GM04504 (cell line): Measurements from ENCODE around the gene ZNF148.

Experiments used
- DNase-seq: peaks from one replicate; pipeline ENCODE4 v3.0.0-alpha.2; 2012; ENCODE audit warnings: low read depth

The ZNF148 gene

DNA sequence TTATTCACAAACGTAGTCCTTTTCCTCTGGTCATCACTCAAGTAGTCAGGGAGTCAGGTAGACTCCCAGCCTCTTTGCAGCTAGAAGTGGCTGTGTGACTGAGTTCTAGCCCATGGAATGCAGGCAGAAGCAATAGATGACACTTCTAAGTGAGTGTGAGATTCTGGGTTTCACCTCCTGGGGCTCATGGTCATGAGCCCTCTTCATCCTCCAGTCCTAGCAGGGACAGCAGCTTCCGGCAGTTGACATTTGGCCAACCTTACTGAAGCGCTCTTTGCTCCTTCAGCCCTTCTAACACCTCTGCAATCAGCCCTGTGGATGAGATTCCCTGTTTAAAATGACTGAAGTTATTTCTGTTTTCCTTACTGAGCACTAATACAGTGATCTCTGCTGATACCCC lies 184.3 kb downstream of the ZNF148 start:
- no peak for DNase-seq

DNA sequence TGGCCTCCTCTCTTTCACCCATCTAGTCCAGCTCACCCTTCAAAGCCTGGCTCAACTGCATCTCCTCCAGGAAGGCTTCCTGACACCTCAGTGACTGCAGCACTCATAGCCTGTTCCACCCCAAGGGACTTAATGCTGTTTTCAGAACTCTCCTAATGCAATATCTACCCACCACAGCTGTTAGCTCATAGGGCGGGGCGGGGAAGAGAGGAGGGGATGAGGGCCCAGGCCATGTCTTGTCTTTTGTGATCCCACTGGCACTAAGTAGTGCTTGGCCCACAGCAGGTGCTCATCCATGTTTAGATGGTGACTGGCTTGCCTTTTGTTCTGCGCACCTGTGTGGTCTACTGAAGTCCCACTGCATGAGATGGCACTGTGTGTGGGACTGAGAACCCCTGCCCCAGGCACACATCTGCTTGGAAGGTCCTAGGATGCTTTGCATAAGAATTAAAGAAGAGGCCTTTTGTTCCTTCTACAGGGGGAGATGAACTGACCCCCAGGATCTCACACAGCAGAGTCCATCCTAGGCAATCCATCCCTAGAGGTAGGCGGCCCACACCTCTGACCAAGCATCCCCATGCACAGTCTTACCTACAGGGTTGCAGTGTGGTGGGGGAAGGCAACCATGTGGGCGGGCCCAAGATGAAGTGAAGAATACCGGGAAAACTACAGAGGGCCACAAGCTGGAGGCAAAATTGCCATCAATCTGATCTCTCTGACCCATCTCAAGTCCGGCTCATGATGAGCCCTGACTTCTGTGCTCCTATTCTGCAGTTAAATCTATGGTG lies 185.6 kb downstream of the ZNF148 start:
- DNase-seq: no peak

DNA sequence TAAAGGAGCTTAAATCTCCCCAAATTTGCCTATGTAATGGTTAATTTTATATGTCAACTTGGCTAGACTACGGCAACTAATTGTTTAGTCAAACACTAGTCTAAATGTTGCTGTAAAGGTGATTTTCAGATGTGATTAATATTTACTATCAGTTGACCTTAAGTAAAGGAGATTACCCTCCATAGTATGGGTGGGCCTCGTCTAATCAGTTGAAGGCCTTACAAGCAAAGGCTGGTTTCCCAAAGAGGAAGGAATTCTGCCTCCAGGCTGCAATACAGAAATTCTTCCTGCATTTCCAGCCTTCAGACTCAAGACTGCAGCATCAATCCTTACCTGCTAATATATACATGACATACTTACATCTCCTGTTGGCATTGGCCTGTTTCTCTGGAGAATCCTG lies 186.2 kb downstream of the ZNF148 start:
- DNase-seq: no peak

DNA sequence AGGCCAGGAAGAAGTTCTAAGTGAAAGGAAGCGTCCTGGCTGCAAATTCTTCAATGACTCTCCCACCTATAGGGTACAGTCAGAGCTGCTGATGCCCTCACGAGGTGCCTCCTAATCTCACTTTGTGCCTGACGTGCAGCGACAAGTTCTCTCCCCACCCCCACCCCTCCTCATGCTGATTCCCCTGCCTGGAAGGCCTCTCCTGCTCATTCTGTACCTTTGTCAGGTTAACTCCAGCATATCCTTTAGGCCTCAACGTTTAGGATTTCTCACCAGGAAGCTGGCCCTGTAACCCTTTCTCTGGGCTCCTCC lies 187.6 kb downstream of the ZNF148 start:
- DNase-seq: no peak

DNA sequence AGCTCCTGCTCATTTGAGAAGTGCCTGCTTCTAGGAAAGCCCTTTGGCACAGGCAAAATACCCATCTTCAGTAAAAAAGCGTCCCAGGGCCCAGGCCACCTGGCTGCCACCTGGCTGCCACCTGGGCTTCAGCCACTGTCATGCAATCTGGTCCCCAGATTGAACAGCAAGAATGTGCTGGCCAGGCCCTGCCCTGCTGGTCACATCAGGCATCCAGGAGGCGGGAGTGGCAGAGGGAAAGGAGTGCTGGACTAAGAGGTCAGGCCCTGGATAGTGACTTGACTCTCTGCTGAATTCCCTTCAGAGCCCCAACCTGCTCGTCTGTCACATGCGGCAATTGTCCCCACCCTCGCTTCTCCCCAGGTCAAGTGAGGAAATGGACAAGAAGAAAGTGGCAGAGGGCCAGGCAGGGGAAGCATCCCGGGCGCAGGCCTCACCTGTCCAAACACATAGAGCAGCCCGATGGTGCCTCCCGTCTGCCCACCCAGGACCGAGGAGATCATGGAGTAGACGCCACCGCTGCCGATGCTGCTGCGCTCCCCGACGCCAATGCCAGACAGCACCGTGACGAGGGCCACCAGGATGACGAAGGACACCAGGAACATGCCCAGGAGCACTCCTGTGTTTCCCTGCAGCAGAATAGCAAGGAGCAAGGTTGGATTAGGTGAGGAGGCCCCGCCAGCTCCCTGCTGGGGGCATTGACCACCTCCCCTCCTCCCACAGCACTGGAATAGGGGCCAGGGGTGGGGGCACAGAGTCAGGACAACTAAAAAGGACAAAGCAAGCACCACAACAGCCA lies 188.1 kb downstream of the ZNF148 start:
- no peak for DNase-seq

DNA sequence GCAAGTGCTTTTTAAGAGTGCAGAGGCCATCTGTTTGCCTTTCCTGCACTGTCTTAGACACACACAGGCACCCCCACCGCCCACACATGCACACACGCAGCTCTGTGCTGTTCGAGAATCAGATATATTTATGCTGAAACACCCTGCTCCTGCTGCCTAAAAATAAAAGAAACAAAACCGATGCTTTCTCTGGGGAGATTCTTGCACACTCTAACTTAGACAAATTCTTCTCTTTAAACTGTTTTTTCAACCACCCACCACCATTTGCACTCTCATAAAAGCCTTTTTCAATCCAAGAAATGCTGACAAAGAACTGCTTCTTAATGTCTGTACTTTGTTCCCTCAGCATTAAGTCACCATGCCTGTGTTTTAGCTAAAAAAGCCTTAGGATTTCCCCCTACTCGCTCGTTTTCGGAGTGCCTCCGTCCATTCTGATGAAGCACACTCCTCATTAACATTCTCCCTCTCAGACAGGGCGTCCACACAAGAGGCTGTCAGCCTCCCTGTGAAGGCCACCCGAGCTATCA lies 188.8 kb downstream of the ZNF148 start:
- no peak for DNase-seq

DNA sequence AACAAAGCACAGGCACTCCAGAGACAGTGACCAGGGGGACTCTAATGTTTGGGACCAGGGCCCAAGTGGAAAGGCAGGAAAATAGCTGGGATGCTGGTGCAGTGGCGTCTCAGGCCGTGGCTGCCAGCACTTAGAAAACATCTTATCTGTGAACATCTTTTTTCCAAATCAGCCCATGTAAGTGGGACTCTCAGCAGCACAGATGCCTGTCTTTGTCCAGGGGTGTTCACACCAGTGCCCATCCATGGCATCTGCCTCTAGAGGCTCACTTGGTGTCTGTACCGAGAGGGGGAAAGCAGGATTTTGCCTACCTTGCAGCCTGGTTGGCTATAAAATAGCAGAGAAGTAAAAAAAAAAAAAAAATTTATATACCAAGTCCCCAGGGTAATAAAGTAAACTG lies 189.3 kb downstream of the ZNF148 start:
- DNase-seq: no peak

DNA sequence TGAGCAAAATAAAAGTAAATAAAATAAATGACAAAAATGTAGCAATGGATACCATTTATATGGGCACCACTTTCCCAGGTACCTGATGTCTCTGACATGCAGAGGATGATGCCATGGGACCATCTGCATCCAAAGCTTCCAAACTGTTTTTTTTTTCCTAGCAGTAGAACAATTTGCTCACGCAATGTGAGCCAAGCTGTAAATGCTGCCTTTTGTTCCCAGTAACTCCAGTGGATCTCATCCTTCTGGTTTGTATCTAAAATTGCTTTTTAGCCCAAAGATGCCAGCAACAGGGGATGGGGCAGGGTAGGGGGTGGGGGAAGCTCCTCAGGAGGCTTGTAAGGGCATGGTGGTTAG lies 195.3 kb downstream of the ZNF148 start:
- no peak for DNase-seq

DNA sequence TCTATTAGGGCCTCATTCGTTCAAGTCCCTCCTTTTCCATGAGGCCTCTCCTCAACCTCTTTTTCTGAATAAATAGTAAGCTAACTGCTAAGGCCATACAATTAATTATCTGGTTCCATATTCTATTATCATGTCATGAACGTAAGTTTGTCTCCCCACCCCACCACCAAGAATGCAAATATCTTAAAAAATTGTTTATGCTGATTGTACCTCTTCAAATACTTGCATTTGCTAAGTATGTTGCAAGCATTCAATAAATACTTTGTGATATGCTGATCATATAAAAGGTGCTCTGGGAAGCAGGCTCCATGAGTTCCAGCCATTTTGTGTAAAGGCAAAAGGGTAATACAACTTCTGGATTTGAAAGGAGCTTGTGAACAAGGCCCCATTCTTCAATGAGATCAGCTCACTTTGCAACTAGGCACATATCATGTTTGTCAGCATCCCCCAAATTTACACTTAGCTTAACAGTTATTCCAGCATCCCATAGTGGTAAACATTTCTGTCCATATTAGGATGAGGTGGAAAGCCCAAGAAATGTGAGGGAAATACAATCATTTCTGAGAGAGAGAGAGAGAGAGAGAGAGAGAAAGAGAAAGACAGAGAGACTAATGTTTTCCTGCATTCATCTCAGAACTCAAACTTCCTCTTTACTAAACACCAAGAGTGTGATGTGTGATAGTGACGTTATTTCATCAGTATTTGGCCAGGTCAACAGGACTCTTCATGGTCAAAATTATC lies 195.8 kb downstream of the ZNF148 start:
- DNase-seq: no peak

DNA sequence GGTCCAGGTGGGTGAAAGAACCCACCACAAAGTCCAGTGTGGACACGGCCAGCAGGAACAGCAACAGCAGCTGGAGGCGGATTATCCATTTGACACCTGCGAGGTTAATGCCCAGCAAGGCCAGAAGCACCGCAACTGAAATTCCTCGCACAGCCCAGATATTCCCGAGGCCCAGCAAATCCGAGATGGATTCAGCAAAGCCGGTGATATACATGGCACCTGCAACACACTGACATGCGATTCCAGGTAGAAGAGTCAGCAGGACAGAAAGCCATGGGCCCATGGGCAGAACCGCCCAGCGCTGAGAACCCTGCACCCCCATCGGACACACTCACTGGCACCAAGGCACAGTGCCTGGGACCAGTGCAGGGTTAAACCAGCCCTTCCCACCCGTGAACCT lies 197.4 kb downstream of the ZNF148 start:
- no peak for DNase-seq
